IMR-90 (cell line): ENCODE results near the gene ARF1. TPM values are rescaled to one million over a fixed set of nuclear protein-coding genes. Genes with fewer than 3 reads are reported as not detected.

Experiments used
- ATAC-seq: fragments of 200-7000 bp; cut with Tn5 transposase; 2 replicates; pipeline ENCODE4 v1.9.1; 2020; ENCODE audit warnings: low read depth, mild to moderate bottlenecking, moderate library complexity
- BruUV-seq: library from RNA; stranded (reverse); fragments of 400-500 nt; replicated peaks from 2 replicates; lab custom pipeline; 2021; lab: Mats Ljungman, UMichigan
- CTCF ChIA-PET: fragments of 300-600 bp; formaldehyde crosslinking; extraction: SDS; loops from one replicate; lab custom pipeline; 2021; ENCODE audit warnings: antibody characterized with exemption; lab: Yijun Ruan, JAX
- POLR2A ChIA-PET: fragments of 300-600 bp; sonication (Branson Sonifier 250); formaldehyde crosslinking; loops from one replicate; lab custom pipeline; 2022; ENCODE audit warnings: antibody characterized with exemption; ENCODE audit not compliant: unreplicated experiment; lab: Charles Lee
- DNase-seq: peaks from one replicate; pipeline ENCODE4 v3.0.0; 2013
- H2AFZ ChIP-seq: replicated peaks from 2 replicates; pipeline ENCODE3; 2013; ENCODE audit warnings: low read length, mild to moderate bottlenecking; ENCODE audit not compliant: poor library complexity
- H2AK5ac ChIP-seq: 2 replicates; pipeline ENCODE4 v1.6.1; 2013; ENCODE audit warnings: low read depth, low read length, inconsistent platforms
- H2AK9ac ChIP-seq: replicated peaks from 2 replicates; pipeline ENCODE3; 2013; ENCODE audit warnings: mild to moderate bottlenecking, low read depth, low read length, moderate library complexity; ENCODE audit not compliant: poor library complexity
- H2BK120ac ChIP-seq: 2 replicates; pipeline ENCODE4 v1.6.1; 2013; ENCODE audit warnings: low read depth, low read length, inconsistent platforms
- H2BK15ac ChIP-seq: 3 replicates; pipeline ENCODE4 v1.6.1; 2013; ENCODE audit warnings: low read depth, low read length, inconsistent platforms
- H2BK20ac ChIP-seq: 2 replicates; pipeline ENCODE4 v1.6.1; 2013; ENCODE audit warnings: low read depth, mild to moderate bottlenecking, inconsistent platforms, low read length, moderate library complexity
- H2BK5ac ChIP-seq: 2 replicates; pipeline ENCODE4 v1.6.1; 2013; ENCODE audit warnings: mild to moderate bottlenecking, low read depth, low read length, inconsistent platforms; ENCODE audit not compliant: poor library complexity, severe bottlenecking
- H3K14ac ChIP-seq: replicated peaks from 2 replicates; pipeline ENCODE4 v1.6.1; 2013; ENCODE audit warnings: low read depth, low read length, inconsistent platforms
- H3K18ac ChIP-seq: 2 replicates; pipeline ENCODE4 v1.6.1; 2013; ENCODE audit warnings: low read depth, low read length, control low read depth
- H3K23ac ChIP-seq: 2 replicates; pipeline ENCODE4 v1.6.1; 2013; ENCODE audit warnings: low read depth, low read length, inconsistent platforms
- H3K27ac ChIP-seq: 2 replicates; pipeline ENCODE4 v1.5.1; 2013; ENCODE audit warnings: mild to moderate bottlenecking, control low read depth, low read length; ENCODE audit not compliant: insufficient read depth
- H3K27me3 ChIP-seq: 2 replicates; pipeline ENCODE4 v1.6.1; 2013; ENCODE audit warnings: low read length; ENCODE audit not compliant: control insufficient read depth, insufficient read depth
- H3K36me3 ChIP-seq: 2 replicates; pipeline ENCODE4 v1.6.1; 2013; ENCODE audit warnings: low read length, mixed read lengths; ENCODE audit not compliant: control insufficient read depth, insufficient read depth
- H3K4ac ChIP-seq: 2 replicates; pipeline ENCODE4 v1.6.1; 2013; ENCODE audit warnings: low read depth, low read length, inconsistent platforms
- H3K4me1 ChIP-seq: 2 replicates; pipeline ENCODE4 v1.6.1; 2013; ENCODE audit warnings: low read length, mixed read lengths; ENCODE audit not compliant: control insufficient read depth, insufficient read depth
- H3K4me2 ChIP-seq: 2 replicates; pipeline ENCODE4 v1.6.1; 2013; ENCODE audit warnings: low read depth, mild to moderate bottlenecking, control low read depth, low read length, moderate library complexity
- H3K4me3 ChIP-seq: 2 replicates; pipeline ENCODE4 v1.5.1; 2013; ENCODE audit warnings: low read depth, mild to moderate bottlenecking, control low read depth, low read length, moderate library complexity; ENCODE audit not compliant: insufficient read depth
- H3K56ac ChIP-seq: 2 replicates; pipeline ENCODE4 v1.6.1; 2013; ENCODE audit warnings: low read length, inconsistent platforms; ENCODE audit not compliant: insufficient read depth; ENCODE audit errors: extremely low read depth
- H3K79me1 ChIP-seq, 2 experiments: 2 replicates each; pipeline ENCODE4 v1.6.1; 2013; ENCODE audit warnings: low read length in 2 of 2, inconsistent platforms in 1 of 2, low read depth in 1 of 2
- H3K9ac ChIP-seq: 2 replicates; pipeline ENCODE4 v1.6.1; 2013; ENCODE audit warnings: low read depth, low read length, control low read depth
- H3K9me1 ChIP-seq: 2 replicates; pipeline ENCODE4 v1.6.1; 2013; ENCODE audit warnings: low read length, inconsistent platforms; ENCODE audit not compliant: insufficient read depth
- H3K9me3 ChIP-seq: 2 replicates; pipeline ENCODE4 v1.6.1; 2013; ENCODE audit warnings: low read length; ENCODE audit not compliant: control insufficient read depth, insufficient read depth
- H4K20me1 ChIP-seq: 2 replicates; pipeline ENCODE4 v1.6.1; 2013; ENCODE audit warnings: low read length, inconsistent platforms; ENCODE audit not compliant: insufficient read depth
- H4K5ac ChIP-seq: 2 replicates; pipeline ENCODE4 v1.6.1; 2013; ENCODE audit warnings: mild to moderate bottlenecking, low read depth, low read length, control low read depth
- H4K8ac ChIP-seq, 2 experiments: 2 replicates each; pipeline ENCODE4 v1.6.1; 2013; ENCODE audit warnings: low read depth in 2 of 2, low read length in 2 of 2, control low read depth in 1 of 2, inconsistent platforms in 1 of 2
- H4K91ac ChIP-seq: 2 replicates; pipeline ENCODE4 v1.6.1; 2013; ENCODE audit warnings: low read depth, low read length, inconsistent platforms; ENCODE audit not compliant: insufficient read depth
- BHLHE40 ChIP-seq: fragments of 150-350 bp; IDR thresholded peaks from 2 replicates; pipeline ENCODE4 v1.6.1; 2016; ENCODE audit warnings: mild to moderate bottlenecking, low read depth, low read length
- CEBPB ChIP-seq: IDR thresholded peaks from 2 replicates; pipeline ENCODE4 v1.6.1; 2012; ENCODE audit warnings: low read depth, low read length, improper control_type of control experiment
- CHD1 ChIP-seq: IDR thresholded peaks from 2 replicates; pipeline ENCODE4 v1.6.1; 2012; ENCODE audit warnings: low read depth, low read length, improper control_type of control experiment
- MAZ ChIP-seq: IDR thresholded peaks from 2 replicates; pipeline ENCODE4 v1.6.1; 2012; ENCODE audit warnings: low read depth, mild to moderate bottlenecking, low read length, improper control_type of control experiment, moderate library complexity, borderline replicate concordance
- MXI1 ChIP-seq: IDR thresholded peaks from 2 replicates; pipeline ENCODE4 v1.6.1; 2012; ENCODE audit warnings: low read depth, mild to moderate bottlenecking, low read length, moderate library complexity, borderline replicate concordance
- NFE2L2 ChIP-seq: fragments of 150-350 bp; IDR thresholded peaks from 2 replicates; pipeline ENCODE4 v1.6.1; 2016; ENCODE audit warnings: low read depth, mild to moderate bottlenecking, low read length
- POLR2A ChIP-seq: IDR thresholded peaks from 2 replicates; pipeline ENCODE4 v1.6.1; 2012; ENCODE audit warnings: mild to moderate bottlenecking, low read depth, low read length
- RCOR1 ChIP-seq: IDR thresholded peaks from 2 replicates; pipeline ENCODE4 v1.6.1; 2012; ENCODE audit warnings: mild to moderate bottlenecking, low read length, improper control_type of control experiment; ENCODE audit not compliant: insufficient replicate concordance
- SMC3 ChIP-seq: fragments of 150-350 bp; IDR thresholded peaks from 2 replicates; pipeline ENCODE4 v1.6.1; 2016; ENCODE audit warnings: low read depth, mild to moderate bottlenecking, antibody characterized with exemption, low read length, moderate library complexity
- WGBS, 2 experiments: methylation state at CpG; one replicate each; pipeline versions ENCODE4 v1.1.5 to v1.1.7; 2013; ENCODE audit warnings: missing lambda C conversion rate in 2 of 2; ENCODE audit not compliant: insufficient read length in 1 of 2; ENCODE audit errors: extremely low coverage in 2 of 2; 5-methylcytosine and 5-hydroxymethylcytosine counted together
- dilution Hi-C: fragments of 300-500 bp; cut with HindIII; formaldehyde crosslinking; loops from one replicate; pipeline ENCODE4 v1.14.3; 2018; ENCODE audit warnings: low sequenced_read_pairs; ENCODE audit not compliant: unreplicated experiment
- in situ Hi-C: fragments of 300-500 bp; cut with MboI; formaldehyde crosslinking; loops from 3 replicates; pipeline ENCODE4 v1.14.3; 2019; ENCODE audit warnings: low sequenced_read_pairs, inconsistent platforms, mixed read lengths
- intact Hi-C: fragments of 100-400 bp; cut with micrococcal nuclease; formaldehyde crosslinking; loops from 2 replicates; pipeline ENCODE4 v1.10.0; 2022
- polyA plus RNA-seq, 3 experiments: library from polyadenylated mRNA; depleted of rRNA; stranded (reverse); fragments of >200 nt; gene quantifications; 2 replicates each; pipeline ENCODE4 v1.2.3, GENCODE V29; 2012; ENCODE audit warnings: low replicate concordance in 1 of 3
- total RNA-seq: library from RNA; depleted of rRNA; stranded (reverse); fragments of >200 nt; gene quantifications from 2 replicates; pipeline ENCODE4 v1.2.3, GENCODE V29; 2012
- TF ChIP-seq, protein P1 (sequence below): fragments of 150-350 bp; IDR thresholded peaks from 2 replicates; pipeline ENCODE4 v1.6.1; 2017; ENCODE audit warnings: mild to moderate bottlenecking, antibody characterized with exemption, low read length, low read depth
- TF ChIP-seq, protein P2 (sequence below): fragments of 150-350 bp; IDR thresholded peaks from 2 replicates; pipeline ENCODE4 v1.6.1; 2016; ENCODE audit warnings: low read depth, mild to moderate bottlenecking, low read length, moderate library complexity, borderline replicate concordance
- TF ChIP-seq, protein P3 (sequence below): conservative IDR thresholded peaks from 2 replicates; pipeline ENCODE4 v1.5.1; 2012; ENCODE audit warnings: mild to moderate bottlenecking, low read depth, low read length, improper control_type of control experiment

Gene ARF1
- total and polyA plus RNA-seq, 2 of the 4 experiments (the other 2 are of a cell fraction), result 330 to 1,100 TPM

DNA sequence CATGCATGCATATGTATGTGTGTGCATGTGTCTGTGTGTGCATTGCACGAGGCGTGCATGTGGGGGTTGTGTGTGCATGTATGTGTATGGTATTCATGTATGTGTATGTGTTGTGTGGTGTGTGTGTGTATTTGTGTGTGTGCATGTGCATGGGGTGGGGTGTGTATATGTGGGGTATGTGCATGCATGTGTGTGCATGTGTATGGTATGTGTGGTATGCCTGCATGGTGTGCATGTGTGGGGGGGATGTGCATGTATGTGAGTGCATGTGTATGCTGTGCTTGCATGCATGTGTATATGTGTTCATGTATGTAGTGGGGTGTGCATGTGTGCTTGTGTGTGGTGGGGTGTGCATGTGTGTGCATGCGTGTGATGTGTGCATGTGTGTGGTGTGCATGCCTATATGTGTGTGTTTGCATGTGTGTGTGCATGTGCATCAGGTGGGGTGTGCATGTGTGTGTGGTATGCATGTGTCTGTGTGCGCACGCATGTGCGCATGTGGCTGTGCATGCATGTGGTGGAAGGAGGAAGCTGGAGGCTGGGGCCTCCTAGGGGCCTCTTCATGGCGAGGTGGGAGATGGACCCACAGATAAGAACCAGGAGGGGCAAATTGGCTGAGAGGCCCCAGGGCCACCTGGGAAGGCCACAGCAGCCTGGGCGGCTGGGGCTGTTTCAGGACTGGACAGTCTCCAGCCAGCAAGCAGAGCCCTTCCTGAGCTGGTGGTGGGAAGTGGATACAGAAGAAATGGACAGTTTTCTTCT is 35.9 kb upstream of the ARF1 start:
- TF ChIP-seq POLR2A (no peak), BHLHE40 (no peak), CHD1 (no peak), MXI1 (no peak), CEBPB (no peak), MAZ (no peak), SMC3 (no peak), RCOR1 (no peak), NFE2L2 (no peak)
- TF ChIP-seq, protein P1, sequence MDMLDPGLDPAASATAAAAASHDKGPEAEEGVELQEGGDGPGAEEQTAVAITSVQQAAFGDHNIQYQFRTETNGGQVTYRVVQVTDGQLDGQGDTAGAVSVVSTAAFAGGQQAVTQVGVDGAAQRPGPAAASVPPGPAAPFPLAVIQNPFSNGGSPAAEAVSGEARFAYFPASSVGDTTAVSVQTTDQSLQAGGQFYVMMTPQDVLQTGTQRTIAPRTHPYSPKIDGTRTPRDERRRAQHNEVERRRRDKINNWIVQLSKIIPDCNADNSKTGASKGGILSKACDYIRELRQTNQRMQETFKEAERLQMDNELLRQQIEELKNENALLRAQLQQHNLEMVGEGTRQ, result no peak
- TF ChIP-seq, protein P2, sequence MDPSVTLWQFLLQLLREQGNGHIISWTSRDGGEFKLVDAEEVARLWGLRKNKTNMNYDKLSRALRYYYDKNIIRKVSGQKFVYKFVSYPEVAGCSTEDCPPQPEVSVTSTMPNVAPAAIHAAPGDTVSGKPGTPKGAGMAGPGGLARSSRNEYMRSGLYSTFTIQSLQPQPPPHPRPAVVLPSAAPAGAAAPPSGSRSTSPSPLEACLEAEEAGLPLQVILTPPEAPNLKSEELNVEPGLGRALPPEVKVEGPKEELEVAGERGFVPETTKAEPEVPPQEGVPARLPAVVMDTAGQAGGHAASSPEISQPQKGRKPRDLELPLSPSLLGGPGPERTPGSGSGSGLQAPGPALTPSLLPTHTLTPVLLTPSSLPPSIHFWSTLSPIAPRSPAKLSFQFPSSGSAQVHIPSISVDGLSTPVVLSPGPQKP, result no peak
- TF ChIP-seq, protein P3, sequence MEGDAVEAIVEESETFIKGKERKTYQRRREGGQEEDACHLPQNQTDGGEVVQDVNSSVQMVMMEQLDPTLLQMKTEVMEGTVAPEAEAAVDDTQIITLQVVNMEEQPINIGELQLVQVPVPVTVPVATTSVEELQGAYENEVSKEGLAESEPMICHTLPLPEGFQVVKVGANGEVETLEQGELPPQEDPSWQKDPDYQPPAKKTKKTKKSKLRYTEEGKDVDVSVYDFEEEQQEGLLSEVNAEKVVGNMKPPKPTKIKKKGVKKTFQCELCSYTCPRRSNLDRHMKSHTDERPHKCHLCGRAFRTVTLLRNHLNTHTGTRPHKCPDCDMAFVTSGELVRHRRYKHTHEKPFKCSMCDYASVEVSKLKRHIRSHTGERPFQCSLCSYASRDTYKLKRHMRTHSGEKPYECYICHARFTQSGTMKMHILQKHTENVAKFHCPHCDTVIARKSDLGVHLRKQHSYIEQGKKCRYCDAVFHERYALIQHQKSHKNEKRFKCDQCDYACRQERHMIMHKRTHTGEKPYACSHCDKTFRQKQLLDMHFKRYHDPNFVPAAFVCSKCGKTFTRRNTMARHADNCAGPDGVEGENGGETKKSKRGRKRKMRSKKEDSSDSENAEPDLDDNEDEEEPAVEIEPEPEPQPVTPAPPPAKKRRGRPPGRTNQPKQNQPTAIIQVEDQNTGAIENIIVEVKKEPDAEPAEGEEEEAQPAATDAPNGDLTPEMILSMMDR, result no peak
- no peak overlapping the region for H2BK20ac ChIP-seq
- H3K4ac ChIP-seq, result no peak overlapping the region
- no peak overlapping the region for H4K8ac ChIP-seq
- POLR2A ChIA-PET, result no interaction called here
- no peak overlapping the region for H4K5ac ChIP-seq
- in situ Hi-C loops, result no loop called here
- peaks cover 5% of the 10 kb centered on the region; the same call in 1 of the 2 replicates for H3K9me3 ChIP-seq
- no peak overlapping the region for H2AK9ac ChIP-seq
- no peak overlapping the region for H2BK5ac ChIP-seq
- H3K27ac ChIP-seq, result no peak overlapping the region
- intact Hi-C loops, result no loop called here
- H3K9ac ChIP-seq, result no peak overlapping the region
- no peaks in the 10 kb centered on the region for H3K79me1 ChIP-seq
- H4K91ac ChIP-seq, result no peak overlapping the region
- WGBS, 2 experiments, result 73% methylated on average over 7 of the region's 8 CpGs; no CpG with 5 or more reads in 1 of the 2 experiments
- H3K4me1 ChIP-seq, result no peaks in the 10 kb centered on the region
- H3K23ac ChIP-seq, result no peak overlapping the region
- H3K36me3 ChIP-seq, result no peaks in the 10 kb centered on the region
- H2BK15ac ChIP-seq, result no peak overlapping the region
- H3K9me1 ChIP-seq, result no peaks in the 10 kb centered on the region
- no peak overlapping the region for H3K56ac ChIP-seq
- CTCF ChIA-PET, result no interaction called here
- H2AK5ac ChIP-seq, result no peak overlapping the region
- dilution Hi-C loops, result no loop called here
- no TSS peak for BruUV-seq
- H3K4me3 ChIP-seq, result no peak overlapping the region
- H4K20me1 ChIP-seq, result no peaks in the 10 kb centered on the region; the same call in none of the 2 replicates
- no peak overlapping the region for H2BK120ac ChIP-seq
- DNase-seq (no peak), ATAC-seq (no peak)
- peaks cover 22% of the 10 kb centered on the region for H3K27me3 ChIP-seq
- H3K4me2 ChIP-seq, result no peak overlapping the region
- no peak overlapping the region for H3K14ac ChIP-seq
- H2AFZ ChIP-seq, result no peak overlapping the region
- no peak overlapping the region for H3K18ac ChIP-seq
